ENCODE measurements around the gene RPS6KB2.

GRCh38 chr11:67431346-67432249, 3.3 kb downstream of the RPS6KB2 start:
- TF ChIP-seq PCBP1 (IDR thresholded peaks at IDR 0.05; ENCODE audit: low read depth, low read length, poor library complexity, severe bottlenecking) (no peak), HDGF (IDR thresholded peaks at IDR 0.05) (no peak), RAD21 (CRISPR knock-in tag; conservative IDR thresholded peaks at IDR 0.05 in 1 of 2, IDR thresholded peaks at IDR 0.05 in 1 of 2) (no peak), RCOR1 (IDR thresholded peaks at IDR 0.05; ENCODE audit: borderline replicate concordance in 1 of 2, low read depth in 2 of 2, low read length in 2 of 2) (no peak), ATF3 (IDR thresholded peaks at IDR 0.05) (no peak), ATF3 (CRISPR knock-in tag; conservative IDR thresholded peaks at IDR 0.05) (no peak), THAP7 (CRISPR knock-in tag; IDR thresholded peaks at IDR 0.05) (no peak), ZNF12 (CRISPR knock-in tag; IDR thresholded peaks at IDR 0.05) (no peak), PTBP1 (IDR thresholded peaks at IDR 0.05; ENCODE audit: low read depth, low read length) (no peak), JUN (IDR thresholded peaks at IDR 0.05; ENCODE audit: borderline replicate concordance, low read depth, low read length) (no peak), JUN (CRISPR knock-in tag; IDR thresholded peaks at IDR 0.05; ENCODE audit: borderline replicate concordance) (no peak), CTCF (IDR thresholded peaks at IDR 0.05 in 2 of 3, conservative IDR thresholded peaks at IDR 0.05 in 1 of 3; ENCODE audit: insufficient read depth in 2 of 3, low read depth in 1 of 3, low read length in 3 of 3) (no peak)

Measured in K562 (cell line).